ENCODE results near the gene PTPRT. TPM values are rescaled to one million over a fixed set of nuclear protein-coding genes. Genes with fewer than 3 reads are reported as not detected.

The PTPRT gene
- total and polyA plus RNA-seq, 2 of the 4 experiments (the other 2 are of a cell fraction): not detected

DNA sequence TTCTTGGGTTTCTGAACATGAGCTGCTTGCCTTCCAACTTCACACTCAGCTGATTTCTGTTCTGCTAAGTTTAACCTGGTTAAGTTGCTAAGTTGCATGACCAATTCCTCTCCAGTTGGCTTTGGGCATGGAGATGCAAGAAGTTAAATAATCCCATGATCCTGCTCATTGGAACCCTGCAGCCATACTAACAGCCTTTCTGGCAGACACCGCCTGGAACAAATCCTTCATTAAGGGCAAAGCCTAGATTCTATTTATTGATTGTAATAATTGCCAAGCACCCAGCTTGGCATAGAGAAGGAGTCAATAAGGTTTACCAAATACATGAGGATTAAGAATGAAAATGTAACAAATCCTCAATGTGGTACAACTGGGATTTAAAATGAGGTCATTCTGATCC, 829.1 kb downstream of the PTPRT start:
- no peak overlapping the region for H3K14ac ChIP-seq (replicated peaks; ENCODE audit: low read depth, low read length)
- H4K8ac ChIP-seq (ENCODE audit: low read depth in 2 of 2, low read length in 2 of 2): no peak overlapping the region
- no peak overlapping the region for H3K18ac ChIP-seq (ENCODE audit: low read depth, low read length)
- H3K27ac ChIP-seq (ENCODE audit: insufficient read depth, low read length): no peak overlapping the region
- H2BK20ac ChIP-seq (ENCODE audit: low read depth, low read length): no peak overlapping the region
- no peak overlapping the region for H3K56ac ChIP-seq (ENCODE audit: extremely low read depth, insufficient read depth, low read length)
- in situ Hi-C loops (cut with MboI; ENCODE audit: low sequenced_read_pairs): no loop called here
- ChIA-PET POLR2A (ENCODE audit: unreplicated experiment) (no interaction called here), CTCF (no interaction called here)
- no peaks in the 10 kb centered on the region for H4K20me1 ChIP-seq (ENCODE audit: insufficient read depth, low read length)
- no peak overlapping the region for H3K23ac ChIP-seq (ENCODE audit: low read depth, low read length)
- TF ChIP-seq POLR2A (IDR thresholded peaks at IDR 0.05; ENCODE audit: low read depth, low read length) (no peak), RAD21 (IDR thresholded peaks at IDR 0.05; ENCODE audit: low read length) (no peak), NFE2L2 (IDR thresholded peaks at IDR 0.05; ENCODE audit: low read depth, low read length) (no peak), MXI1 (IDR thresholded peaks at IDR 0.05; ENCODE audit: borderline replicate concordance, low read depth, low read length) (no peak), SMC3 (IDR thresholded peaks at IDR 0.05; ENCODE audit: low read depth, low read length) (no peak), RFX5 (IDR thresholded peaks at IDR 0.05; ENCODE audit: low read depth, low read length) (no peak), CHD1 (IDR thresholded peaks at IDR 0.05; ENCODE audit: low read depth, low read length) (no peak), CEBPB (IDR thresholded peaks at IDR 0.05; ENCODE audit: low read depth, low read length) (no peak), MAZ (IDR thresholded peaks at IDR 0.05; ENCODE audit: borderline replicate concordance, low read depth, low read length) (no peak)
- TF ChIP-seq, protein P1, sequence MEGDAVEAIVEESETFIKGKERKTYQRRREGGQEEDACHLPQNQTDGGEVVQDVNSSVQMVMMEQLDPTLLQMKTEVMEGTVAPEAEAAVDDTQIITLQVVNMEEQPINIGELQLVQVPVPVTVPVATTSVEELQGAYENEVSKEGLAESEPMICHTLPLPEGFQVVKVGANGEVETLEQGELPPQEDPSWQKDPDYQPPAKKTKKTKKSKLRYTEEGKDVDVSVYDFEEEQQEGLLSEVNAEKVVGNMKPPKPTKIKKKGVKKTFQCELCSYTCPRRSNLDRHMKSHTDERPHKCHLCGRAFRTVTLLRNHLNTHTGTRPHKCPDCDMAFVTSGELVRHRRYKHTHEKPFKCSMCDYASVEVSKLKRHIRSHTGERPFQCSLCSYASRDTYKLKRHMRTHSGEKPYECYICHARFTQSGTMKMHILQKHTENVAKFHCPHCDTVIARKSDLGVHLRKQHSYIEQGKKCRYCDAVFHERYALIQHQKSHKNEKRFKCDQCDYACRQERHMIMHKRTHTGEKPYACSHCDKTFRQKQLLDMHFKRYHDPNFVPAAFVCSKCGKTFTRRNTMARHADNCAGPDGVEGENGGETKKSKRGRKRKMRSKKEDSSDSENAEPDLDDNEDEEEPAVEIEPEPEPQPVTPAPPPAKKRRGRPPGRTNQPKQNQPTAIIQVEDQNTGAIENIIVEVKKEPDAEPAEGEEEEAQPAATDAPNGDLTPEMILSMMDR (conservative IDR thresholded peaks at IDR 0.05; ENCODE audit: low read depth, low read length): no peak
- TF ChIP-seq, protein P2, sequence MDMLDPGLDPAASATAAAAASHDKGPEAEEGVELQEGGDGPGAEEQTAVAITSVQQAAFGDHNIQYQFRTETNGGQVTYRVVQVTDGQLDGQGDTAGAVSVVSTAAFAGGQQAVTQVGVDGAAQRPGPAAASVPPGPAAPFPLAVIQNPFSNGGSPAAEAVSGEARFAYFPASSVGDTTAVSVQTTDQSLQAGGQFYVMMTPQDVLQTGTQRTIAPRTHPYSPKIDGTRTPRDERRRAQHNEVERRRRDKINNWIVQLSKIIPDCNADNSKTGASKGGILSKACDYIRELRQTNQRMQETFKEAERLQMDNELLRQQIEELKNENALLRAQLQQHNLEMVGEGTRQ (IDR thresholded peaks at IDR 0.05; ENCODE audit: low read depth, low read length): no peak
- TF ChIP-seq, protein P3, sequence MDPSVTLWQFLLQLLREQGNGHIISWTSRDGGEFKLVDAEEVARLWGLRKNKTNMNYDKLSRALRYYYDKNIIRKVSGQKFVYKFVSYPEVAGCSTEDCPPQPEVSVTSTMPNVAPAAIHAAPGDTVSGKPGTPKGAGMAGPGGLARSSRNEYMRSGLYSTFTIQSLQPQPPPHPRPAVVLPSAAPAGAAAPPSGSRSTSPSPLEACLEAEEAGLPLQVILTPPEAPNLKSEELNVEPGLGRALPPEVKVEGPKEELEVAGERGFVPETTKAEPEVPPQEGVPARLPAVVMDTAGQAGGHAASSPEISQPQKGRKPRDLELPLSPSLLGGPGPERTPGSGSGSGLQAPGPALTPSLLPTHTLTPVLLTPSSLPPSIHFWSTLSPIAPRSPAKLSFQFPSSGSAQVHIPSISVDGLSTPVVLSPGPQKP (IDR thresholded peaks at IDR 0.05; ENCODE audit: borderline replicate concordance, low read depth, low read length): no peak
- no peak overlapping the region for H2BK5ac ChIP-seq (ENCODE audit: low read depth, low read length, poor library complexity, severe bottlenecking)
- WGBS, 2 experiments (ENCODE audit: extremely low coverage in 2 of 2, insufficient read length in 1 of 2): no CpG with 5 or more reads among the region's 1 CpG
- no peaks in the 10 kb centered on the region for H3K27me3 ChIP-seq (ENCODE audit: control insufficient read depth, insufficient read depth, low read length)
- no peak overlapping the region for H3K4me3 ChIP-seq (ENCODE audit: insufficient read depth, low read depth, low read length)
- no peaks in the 10 kb centered on the region for H3K9me1 ChIP-seq (ENCODE audit: insufficient read depth, low read length)
- peaks cover 30% of the 10 kb centered on the region for H3K9me3 ChIP-seq (ENCODE audit: control insufficient read depth, insufficient read depth, low read length)
- ATAC-seq (ENCODE audit: low read depth) (no peak), DNase-seq (no peak)
- no peak overlapping the region for H2BK15ac ChIP-seq (ENCODE audit: low read depth, low read length)
- no peak overlapping the region for H2AK9ac ChIP-seq (replicated peaks; ENCODE audit: low read depth, low read length, poor library complexity)
- H3K4me2 ChIP-seq (ENCODE audit: low read depth, low read length): no peak overlapping the region
- BruUV-seq (replicated peaks): no TSS peak
- H2AFZ ChIP-seq (replicated peaks; ENCODE audit: low read length, poor library complexity): no peak overlapping the region
- intact Hi-C loops (cut with micrococcal nuclease): no loop called here
- dilution Hi-C loops (cut with HindIII; ENCODE audit: low sequenced_read_pairs, unreplicated experiment): no loop called here
- no peak overlapping the region for H3K9ac ChIP-seq (ENCODE audit: low read depth, low read length)
- no peaks in the 10 kb centered on the region for H3K36me3 ChIP-seq (ENCODE audit: control insufficient read depth, insufficient read depth, low read length)
- no peaks in the 10 kb centered on the region for H3K79me1 ChIP-seq (ENCODE audit: low read depth in 1 of 2, low read length in 2 of 2)
- no peak overlapping the region for H2AK5ac ChIP-seq (ENCODE audit: low read depth, low read length)
- no peak overlapping the region for H2BK120ac ChIP-seq (ENCODE audit: low read depth, low read length)
- H3K4ac ChIP-seq (ENCODE audit: low read depth, low read length): no peak overlapping the region
- no peak overlapping the region for H4K5ac ChIP-seq (ENCODE audit: low read depth, low read length)
- H3K4me1 ChIP-seq (ENCODE audit: control insufficient read depth, insufficient read depth, low read length): no peaks in the 10 kb centered on the region
- H4K91ac ChIP-seq (ENCODE audit: insufficient read depth, low read depth, low read length): no peak overlapping the region

Measured in IMR-90 (cell line).